HCT116 (cell line): ENCODE measurements around the gene MYO1G. TPM values are rescaled to one million over a fixed set of nuclear protein-coding genes. Genes with fewer than 3 reads are reported as not detected.

Experiments
- ATAC-seq: fragments of 200-7000 bp; cut with Tn5 transposase; 2 replicates; pipeline ENCODE4 v1.9.1; 2020; ENCODE audit warnings: mild to moderate bottlenecking, moderate library complexity
- BruUV-seq: library from RNA; stranded (reverse); fragments of 400-500 nt; replicated peaks from 2 replicates; lab custom pipeline; 2021; lab: Mats Ljungman, UMichigan
- CTCF ChIA-PET: fragments of 300-600 bp; sonication (Branson Sonifier 250); formaldehyde crosslinking; loops from one replicate; lab custom pipeline; 2021; ENCODE audit warnings: antibody characterized with exemption; lab: Charles Lee
- POLR2A ChIA-PET: fragments of 300-600, 350-600 bp; sonication (Branson Sonifier 250); formaldehyde crosslinking; loops from one replicate; lab custom pipeline; 2021; ENCODE audit warnings: antibody characterized with exemption; lab: Charles Lee
- RAD21 ChIA-PET, 2 experiments: fragments of 300-600 bp; sonication (Branson Sonifier 250); formaldehyde crosslinking; loops; one replicate each; lab custom pipeline; 2023; ENCODE audit warnings: low total read pairs in 2 of 2; ENCODE audit not compliant: uncharacterized antibody in 2 of 2, unreplicated experiment in 2 of 2, low non-redundant PET in 1 of 2; lab: Charles Lee
- DNase-seq: peaks from one replicate; pipeline ENCODE4 v3.0.0-alpha.2; 2010; ENCODE audit warnings: low read depth, low spot score
- H2AFZ ChIP-seq: fragments of 200-600 bp; shearing (Covaris generic), sonication (generic); 2 replicates; pipeline ENCODE4 v1.6.1; 2017; ENCODE audit warnings: low read depth, mixed run types, mixed read lengths, antibody characterized with exemption, low read length; ENCODE audit not compliant: poor library complexity, severe bottlenecking
- H3K27ac ChIP-seq: 2 replicates; pipeline ENCODE4 v1.5.1; 2012; ENCODE audit warnings: low read depth, low read length
- H3K27me3 ChIP-seq: fragments of 200-600 bp; sonication (generic); 2 replicates; pipeline ENCODE4 v1.6.1; 2016; ENCODE audit warnings: mixed run types, low read length, mixed read lengths; ENCODE audit not compliant: insufficient read depth
- H3K36me3 ChIP-seq, 2 experiments: fragments of 200-500 bp in 1 of 2; fragments of 200-600 bp in 1 of 2; sonication (Bioruptor generic) in 1 of 2; sonication (generic) in 1 of 2; 2 replicates each; pipeline versions ENCODE4 v1.5.1 to v1.6.1; 2014 to 2016; ENCODE audit warnings: low read length in 2 of 2, inconsistent platforms in 1 of 2, mixed read lengths in 1 of 2, mixed run types in 1 of 2; ENCODE audit not compliant: insufficient read depth in 2 of 2, control insufficient read depth in 1 of 2
- H3K4me1 ChIP-seq, 2 experiments: fragments of 200-600 bp in 1 of 2; sonication (generic) in 1 of 2; 2 replicates each; pipeline versions ENCODE4 v1.5.1 to v1.6.1; 2012 to 2017; ENCODE audit warnings: low read length in 2 of 2, inconsistent platforms in 1 of 2, mild to moderate bottlenecking in 1 of 2, mixed read lengths in 1 of 2, mixed run types in 1 of 2, moderate library complexity in 1 of 2; ENCODE audit not compliant: insufficient read depth in 2 of 2, control insufficient read depth in 1 of 2
- H3K4me2 ChIP-seq: fragments of 200-600 bp; sonication (generic); 2 replicates; pipeline ENCODE4 v1.6.1; 2017; ENCODE audit warnings: mixed run types, low read length, mixed read lengths
- H3K4me3 ChIP-seq, 2 experiments: fragments of 200-600 bp in 1 of 2; sonication (generic) in 1 of 2; replicated peaks in 1 of 2; 2 replicates each; pipeline ENCODE4 v1.5.1; 2011 to 2016; ENCODE audit warnings: low read length in 2 of 2, control low read depth in 1 of 2, low read depth in 1 of 2, mild to moderate bottlenecking in 1 of 2, mixed read lengths in 1 of 2, mixed run types in 1 of 2
- H3K79me2 ChIP-seq: fragments of 200-600 bp; sonication (generic); 2 replicates; pipeline ENCODE4 v1.6.1; 2017; ENCODE audit warnings: mild to moderate bottlenecking, mixed run types, low read length, moderate library complexity, mixed read lengths; ENCODE audit not compliant: insufficient read depth
- H3K9ac ChIP-seq: fragments of 200-600 bp; sonication (generic); 2 replicates; pipeline ENCODE4 v1.6.1; 2016; ENCODE audit warnings: low read length, mixed read lengths
- H3K9me2 ChIP-seq: fragments of 200-600 bp; sonication (generic), shearing (Covaris generic); 2 replicates; pipeline ENCODE4 v1.6.1; 2017; ENCODE audit warnings: mixed run types, mild to moderate bottlenecking, moderate library complexity; ENCODE audit not compliant: insufficient read depth
- H3K9me3 ChIP-seq, 2 experiments: fragments of 200-500 bp in 1 of 2; fragments of 200-600 bp in 1 of 2; sonication (Bioruptor generic) in 1 of 2; sonication (generic) in 1 of 2; 2 replicates each; pipeline ENCODE4 v1.6.1; 2014 to 2017; ENCODE audit warnings: low read length in 2 of 2, mixed read lengths in 2 of 2, inconsistent platforms in 1 of 2, low read depth in 1 of 2, mild to moderate bottlenecking in 1 of 2, mixed run types in 1 of 2, moderate library complexity in 1 of 2; ENCODE audit not compliant: control insufficient read depth in 1 of 2, insufficient read depth in 1 of 2
- H4K20me1 ChIP-seq: fragments of 200-600 bp; sonication (generic), shearing (Covaris generic); 2 replicates; pipeline ENCODE4 v1.6.1; 2017; ENCODE audit warnings: mixed run types, mild to moderate bottlenecking, moderate library complexity; ENCODE audit not compliant: insufficient read depth
- CEBPB ChIP-seq: IDR thresholded peaks from 2 replicates; pipeline ENCODE4 v1.6.1; 2012; ENCODE audit warnings: low read depth
- CTCF ChIP-seq, 3 experiments: fragments of 200-600 bp in 1 of 3; sonication (generic) in 1 of 3; IDR thresholded peaks in 2 of 3; conservative IDR thresholded peaks in 1 of 3; 2 replicates each; pipeline ENCODE4 v1.5.1; 2012 to 2017; ENCODE audit warnings: low read depth in 2 of 3, low read length in 2 of 3, antibody characterized with exemption in 1 of 3, borderline replicate concordance in 1 of 3, control low read depth in 1 of 3, mild to moderate bottlenecking in 1 of 3, mixed read lengths in 1 of 3, mixed run types in 1 of 3, moderate library complexity in 1 of 3; ENCODE audit not compliant: insufficient read depth in 1 of 3
- EGR1 ChIP-seq: IDR thresholded peaks from 2 replicates; pipeline ENCODE4 v1.6.1; 2012; ENCODE audit warnings: low read depth
- EZH2phosphoT487 ChIP-seq: fragments of 200-600 bp; IDR thresholded peaks from 2 replicates; pipeline ENCODE4 v1.6.1; 2018; ENCODE audit warnings: antibody characterized with exemption, borderline replicate concordance
- FOSL1 ChIP-seq: IDR thresholded peaks from 2 replicates; pipeline ENCODE4 v1.6.1; 2012; ENCODE audit warnings: low read depth
- MAX ChIP-seq: IDR thresholded peaks from 2 replicates; pipeline ENCODE4 v1.6.1; 2012
- REST ChIP-seq: IDR thresholded peaks from 2 replicates; pipeline ENCODE4 v1.6.1; 2012; ENCODE audit warnings: low read depth
- SRF ChIP-seq: IDR thresholded peaks from 2 replicates; pipeline ENCODE4 v1.6.1; 2012; ENCODE audit warnings: low read depth
- YY1 ChIP-seq: IDR thresholded peaks from 2 replicates; pipeline ENCODE4 v1.6.1; 2011; ENCODE audit warnings: low read length, low read depth, moderate library complexity, mild to moderate bottlenecking; ENCODE audit not compliant: insufficient replicate concordance; ENCODE audit errors: extremely low read depth
- ZBTB33 ChIP-seq: IDR thresholded peaks from 2 replicates; pipeline ENCODE4 v1.6.1; 2011; ENCODE audit warnings: mild to moderate bottlenecking, low read length, moderate library complexity; ENCODE audit not compliant: insufficient replicate concordance; ENCODE audit errors: extremely low read depth
- intact Hi-C: fragments of 100-400 bp; cut with micrococcal nuclease; formaldehyde crosslinking; loops from 2 replicates; pipeline ENCODE4 v1.10.0; 2022
- total RNA-seq: library from RNA; stranded (reverse); gene quantifications from one replicate; pipeline ENCODE4 v1.2.1, GENCODE V29; 2021; ENCODE audit not compliant: unreplicated experiment

Gene MYO1G
- total RNA-seq, 1 experiment from 2014 or later = 0.74 TPM

- RAD21 ChIA-PET = no interaction called here
- no peak overlapping the region for H3K4me2 ChIP-seq
- H3K79me2 ChIP-seq = no peaks in the 10 kb centered on the region
- H3K4me1 ChIP-seq = no peaks in the 10 kb centered on the region
- no TSS peak for BruUV-seq
- H3K4me3 ChIP-seq = no peak overlapping the region
- no peak overlapping the region for H2AFZ ChIP-seq
- no peaks in the 10 kb centered on the region for H3K9me2 ChIP-seq
- TF ChIP-seq CTCF (IDR thresholded peaks at IDR 0.05 in 2 of 3, conservative IDR thresholded peaks at IDR 0.05 in 1 of 3; ENCODE audit: borderline replicate concordance in 1 of 3, insufficient read depth in 1 of 3, low read depth in 2 of 3, low read length in 2 of 3) (no peak), REST (no peak)
- TF ChIP-seq, all 23 proteins: peak for 0
- ChIA-PET CTCF (no interaction called here), POLR2A (no interaction called here)
- Histone ChIP-seq H3K9me3 (no peaks in the 10 kb centered on the region), H3K36me3 (no peaks in the 10 kb centered on the region), H3K27ac (no peak overlapping the region), H4K20me1 (no peaks in the 10 kb centered on the region), H3K27me3 (no peaks in the 10 kb centered on the region), H3K9ac (no peak overlapping the region)
- no peak for ATAC-seq
- no peak for DNase-seq
- intact Hi-C loops = no loop called here
Measured at GRCh38 chr7:44955733-44956132, 23.1 kb downstream of the MYO1G start.

- H3K4me3 ChIP-seq = no peak overlapping the region
- no peaks in the 10 kb centered on the region for H3K9me3 ChIP-seq
- DNase-seq = no peak
- no peaks in the 10 kb centered on the region for H3K9me2 ChIP-seq
- ChIA-PET RAD21 (no interaction called here), CTCF (no interaction called here), POLR2A (interaction anchor here (1.0 kb wide), 1 partner anchor 17 kb away, joined by 3 read pairs; no protein-coding TSS in a partner anchor)
- H3K4me1 ChIP-seq = no peaks in the 10 kb centered on the region
- H3K27ac ChIP-seq = no peak overlapping the region
- H4K20me1 ChIP-seq = no peaks in the 10 kb centered on the region
- intact Hi-C loops = no loop called here
- no peak for ATAC-seq
- H3K4me2 ChIP-seq = no peak overlapping the region
- no peaks in the 10 kb centered on the region for H3K36me3 ChIP-seq
- BruUV-seq = no TSS peak
- H3K9ac ChIP-seq = no peak overlapping the region
- no peaks in the 10 kb centered on the region for H3K79me2 ChIP-seq
- no peak overlapping the region for H2AFZ ChIP-seq
- H3K27me3 ChIP-seq = no peaks in the 10 kb centered on the region
- TF ChIP-seq SRF = no peak
- TF ChIP-seq FOSL1 = no peak
- no peak for TF ChIP-seq EGR1
- TF ChIP-seq ZBTB33 = no peak
- no peak for TF ChIP-seq CEBPB
- no peak for TF ChIP-seq MAX
- no peak for TF ChIP-seq YY1
- TF ChIP-seq EZH2phosphoT487 = no peak
Measured at GRCh38 chr7:44953156-44953555, 25.7 kb downstream of the MYO1G start.
